ENCODE data around the gene IRF9.

The IRF9 gene

GRCh38 chr14:24182110-24182882 lies 21.2 kb downstream of the IRF9 start:
- Histone ChIP-seq H3K27ac (replicated peaks) (no peak overlapping the region), H3K27me3 (ENCODE audit: insufficient read depth, poor library complexity, severe bottlenecking) (no peaks in the 10 kb centered on the region), H3K4me3 (replicated peaks; ENCODE audit: insufficient read depth, low read length) (no peak overlapping the region)
- TF ChIP-seq GABPA (IDR thresholded peaks at IDR 0.05; ENCODE audit: low read depth) (no peak), REST (IDR thresholded peaks at IDR 0.05; ENCODE audit: insufficient replicate concordance, low read depth) (no peak), POLR2AphosphoS5 (IDR thresholded peaks at IDR 0.05; ENCODE audit: low read depth) (no peak), SPI1 (IDR thresholded peaks at IDR 0.05; ENCODE audit: borderline replicate concordance, low read depth) (no peak)
- TF ChIP-seq, protein P1, sequence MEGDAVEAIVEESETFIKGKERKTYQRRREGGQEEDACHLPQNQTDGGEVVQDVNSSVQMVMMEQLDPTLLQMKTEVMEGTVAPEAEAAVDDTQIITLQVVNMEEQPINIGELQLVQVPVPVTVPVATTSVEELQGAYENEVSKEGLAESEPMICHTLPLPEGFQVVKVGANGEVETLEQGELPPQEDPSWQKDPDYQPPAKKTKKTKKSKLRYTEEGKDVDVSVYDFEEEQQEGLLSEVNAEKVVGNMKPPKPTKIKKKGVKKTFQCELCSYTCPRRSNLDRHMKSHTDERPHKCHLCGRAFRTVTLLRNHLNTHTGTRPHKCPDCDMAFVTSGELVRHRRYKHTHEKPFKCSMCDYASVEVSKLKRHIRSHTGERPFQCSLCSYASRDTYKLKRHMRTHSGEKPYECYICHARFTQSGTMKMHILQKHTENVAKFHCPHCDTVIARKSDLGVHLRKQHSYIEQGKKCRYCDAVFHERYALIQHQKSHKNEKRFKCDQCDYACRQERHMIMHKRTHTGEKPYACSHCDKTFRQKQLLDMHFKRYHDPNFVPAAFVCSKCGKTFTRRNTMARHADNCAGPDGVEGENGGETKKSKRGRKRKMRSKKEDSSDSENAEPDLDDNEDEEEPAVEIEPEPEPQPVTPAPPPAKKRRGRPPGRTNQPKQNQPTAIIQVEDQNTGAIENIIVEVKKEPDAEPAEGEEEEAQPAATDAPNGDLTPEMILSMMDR (IDR thresholded peaks at IDR 0.05; ENCODE audit: insufficient read depth, low read length): no peak
- no peak for DNase-seq (ENCODE audit: low read depth in 1 of 2, low spot score in 1 of 2)

DNA sequence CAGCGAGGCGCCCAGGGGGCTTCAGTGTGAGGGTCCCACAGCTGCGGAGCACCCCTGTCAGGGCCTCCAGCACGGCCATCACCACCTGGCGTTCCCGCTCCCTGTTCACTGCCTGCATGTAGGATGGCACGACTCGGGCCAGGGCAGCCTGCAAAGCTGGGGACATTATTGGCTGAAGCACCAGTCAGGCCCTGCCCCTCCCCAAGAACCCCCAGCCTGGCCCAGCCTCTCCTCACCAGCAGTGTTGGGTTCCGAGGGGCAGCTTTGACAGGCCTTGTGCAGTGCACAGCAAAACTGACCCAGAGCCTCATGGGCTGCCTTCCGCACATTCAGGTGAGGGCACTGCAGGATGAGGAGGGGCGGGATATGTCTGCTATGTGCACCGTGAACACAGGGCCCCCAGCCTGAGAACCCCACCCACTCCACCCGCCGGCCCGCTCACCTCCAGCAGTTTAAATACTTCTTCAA lies 22.0 kb downstream of the IRF9 start:
- Histone ChIP-seq H3K27ac (replicated peaks) (no peak overlapping the region), H3K27me3 (ENCODE audit: insufficient read depth, poor library complexity, severe bottlenecking) (no peaks in the 10 kb centered on the region), H3K4me3 (replicated peaks; ENCODE audit: insufficient read depth, low read length) (no peak overlapping the region)
- no peak for TF ChIP-seq GABPA (IDR thresholded peaks at IDR 0.05; ENCODE audit: low read depth)
- no peak for TF ChIP-seq REST (IDR thresholded peaks at IDR 0.05; ENCODE audit: insufficient replicate concordance, low read depth)
- no peak for DNase-seq (ENCODE audit: low read depth in 1 of 2, low spot score in 1 of 2)

DNA sequence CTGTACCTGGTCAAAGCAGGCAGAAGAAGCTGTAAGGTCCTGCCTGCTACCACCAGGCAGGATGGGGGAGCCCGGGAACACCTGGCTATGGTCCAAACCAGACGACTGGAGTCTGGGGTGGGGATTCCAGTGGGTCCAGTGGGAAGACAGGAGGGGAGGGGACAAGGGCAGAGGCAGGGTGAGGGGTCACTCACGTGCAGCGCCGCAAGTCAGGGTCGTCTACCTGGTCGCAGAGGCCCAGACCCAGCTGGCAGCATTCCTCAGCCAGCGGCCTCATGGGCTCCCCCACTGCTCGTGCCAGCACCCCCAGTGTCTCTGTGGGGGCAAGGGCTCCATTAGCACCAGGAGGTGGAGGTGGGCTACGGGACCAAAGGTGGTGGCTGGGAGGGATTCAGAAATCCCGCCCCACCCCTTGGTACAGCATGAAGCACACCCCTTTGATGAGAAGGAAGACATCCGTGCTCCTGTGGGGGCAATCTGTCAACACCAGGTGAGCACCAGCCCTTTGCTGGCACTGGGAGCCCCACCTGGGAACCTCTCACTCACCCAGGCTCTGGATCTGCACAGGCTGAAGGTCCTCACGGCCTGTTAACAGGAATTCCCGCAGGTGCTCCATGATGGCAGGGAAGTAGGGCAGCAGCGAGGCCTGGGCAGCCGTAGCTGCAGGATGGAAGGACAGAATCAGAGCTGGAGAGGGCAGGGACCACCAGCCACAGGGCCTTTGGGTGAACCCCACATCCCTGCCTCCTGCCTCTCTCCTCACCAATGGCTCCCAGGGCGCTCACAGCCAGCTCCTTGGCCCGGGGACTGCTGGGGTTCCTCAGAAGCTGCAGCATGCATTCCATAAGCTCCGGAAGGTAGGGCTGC lies 23.3 kb downstream of the IRF9 start:
- no peaks in the 10 kb centered on the region for H3K27me3 ChIP-seq (ENCODE audit: insufficient read depth, poor library complexity, severe bottlenecking)
- DNase-seq (ENCODE audit: low read depth in 1 of 2, low spot score in 1 of 2): no peak
- no peak for TF ChIP-seq GABPA (IDR thresholded peaks at IDR 0.05; ENCODE audit: low read depth)
- TF ChIP-seq POLR2AphosphoS5 (IDR thresholded peaks at IDR 0.05; ENCODE audit: low read depth): no peak
- TF ChIP-seq REST (IDR thresholded peaks at IDR 0.05; ENCODE audit: insufficient replicate concordance, low read depth): no peak
- TF ChIP-seq, protein P1 (IDR thresholded peaks at IDR 0.05; ENCODE audit: insufficient read depth, low read length): no peak
- TF ChIP-seq SPI1 (IDR thresholded peaks at IDR 0.05; ENCODE audit: borderline replicate concordance, low read depth): no peak
- H3K4me3 ChIP-seq (replicated peaks; ENCODE audit: insufficient read depth, low read length): no peak overlapping the region
- H3K27ac ChIP-seq (replicated peaks): no peak overlapping the region

All from HL-60 (cell line).